HG03039 (cell line): Measurements from ENCODE around the gene STOX2.

Experiments
- ATAC-seq: cut with Tn5 transposase; IDR thresholded peaks from one replicate; pipeline ENCODE4 v1.9.1; 2021; ENCODE audit warnings: mild to moderate bottlenecking, moderate library complexity; ENCODE audit not compliant: unreplicated experiment

STOX2 gene

DNA sequence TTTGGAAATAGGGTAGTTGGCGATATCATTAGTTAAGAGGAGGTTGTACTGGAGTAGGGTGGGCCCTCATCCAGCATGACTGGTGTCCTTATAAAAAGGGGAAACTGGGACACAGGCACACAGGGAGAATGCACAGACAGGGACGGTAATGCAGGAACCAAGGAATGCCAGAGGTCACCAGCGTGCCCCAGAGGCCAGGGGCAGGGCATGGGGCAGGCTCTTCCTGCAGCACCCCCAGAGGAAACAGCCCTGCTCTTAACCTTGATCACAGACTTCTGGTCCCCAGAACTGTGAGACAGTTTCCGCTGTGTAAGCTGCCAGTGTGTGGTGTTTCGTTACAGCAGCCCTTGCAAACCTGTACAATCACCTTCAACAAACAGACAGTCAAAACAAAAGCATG is 15.9 kb upstream of the STOX2 start:
- no peak for ATAC-seq

- ATAC-seq: no peak
Observed at GRCh38 chr4:183897193-183897592, 7.9 kb upstream of the STOX2 start.

GRCh38 chr4:183898456-183898855 is 6.7 kb upstream of the STOX2 start:
- ATAC-seq: no peak

DNA sequence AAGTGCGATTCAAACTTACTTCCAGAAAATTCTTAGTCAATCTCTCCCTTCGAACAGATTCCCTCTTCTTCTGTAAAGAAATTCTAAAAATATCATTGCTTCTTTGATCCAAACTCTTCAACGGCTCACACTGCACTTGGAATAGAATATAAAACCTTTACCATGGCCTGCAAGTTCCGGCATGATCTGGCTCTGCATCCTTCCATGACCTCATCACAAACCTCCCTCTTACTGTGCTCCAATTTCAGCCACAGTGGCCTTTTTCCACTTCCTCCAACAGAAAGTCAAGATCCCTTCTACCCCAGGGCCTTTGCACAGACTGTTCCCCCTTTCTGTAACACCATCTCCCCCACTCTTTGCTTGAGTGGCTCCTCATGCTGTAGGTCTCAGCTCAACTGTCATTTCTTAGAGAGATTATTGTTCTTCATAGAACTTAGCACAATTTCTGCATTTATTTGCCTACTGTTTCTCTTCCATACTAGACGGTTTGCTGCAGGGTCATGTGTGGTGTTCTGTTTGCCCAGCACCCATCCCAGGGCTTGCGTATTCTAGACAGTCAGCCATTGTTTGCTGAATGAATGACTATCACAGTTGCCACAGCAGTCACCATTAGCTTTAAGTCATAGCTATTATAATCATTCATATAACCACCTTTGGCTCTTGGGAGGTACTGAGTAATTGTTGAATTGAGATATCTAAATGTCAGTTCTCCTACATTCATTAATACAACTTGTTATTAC is 1.9 kb upstream of the STOX2 start:
- no peak for ATAC-seq

DNA sequence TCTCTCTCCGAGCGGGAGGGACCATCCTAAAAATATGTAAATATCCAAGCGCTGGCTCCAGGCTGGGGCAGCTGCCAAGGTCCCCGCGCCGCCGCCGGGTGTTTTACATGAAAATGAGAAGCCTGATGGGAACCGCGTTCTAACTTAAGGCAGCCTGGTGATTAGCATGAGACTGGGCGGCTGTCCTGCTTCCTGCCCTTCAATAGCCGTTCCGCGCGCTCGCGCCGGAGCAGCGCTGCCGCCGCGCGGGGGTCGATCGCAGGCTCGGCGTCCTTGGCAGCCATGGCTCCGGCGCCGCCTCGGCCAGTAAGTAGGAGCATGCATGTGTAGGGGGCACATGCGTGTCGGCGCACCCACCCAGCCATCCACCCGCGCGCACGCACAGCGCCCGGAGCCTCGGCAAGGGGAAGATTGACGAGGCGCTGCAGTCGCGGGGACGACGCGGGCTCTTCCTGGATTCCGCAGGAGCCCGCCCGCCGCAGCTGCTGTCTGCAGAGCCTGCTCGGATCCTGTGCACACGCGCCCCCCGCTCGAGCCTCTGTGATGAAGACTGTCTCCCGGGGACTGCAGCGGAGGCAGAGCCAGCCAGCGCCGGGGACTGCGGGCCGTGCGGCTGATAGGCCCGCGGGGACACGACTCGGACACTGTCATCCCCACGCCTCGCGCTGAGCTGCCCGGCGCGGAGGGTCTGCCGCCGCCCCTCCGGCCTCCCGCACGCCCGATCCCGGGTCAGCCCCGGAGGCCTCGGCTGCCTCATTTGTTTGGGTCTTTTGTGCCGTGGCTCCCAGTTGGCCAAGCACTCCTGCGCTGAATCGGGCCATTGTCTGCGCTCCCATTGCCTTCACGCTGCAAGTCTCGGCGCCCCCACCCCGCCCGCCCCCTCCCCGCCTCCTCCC is 734 bp downstream of the STOX2 start:
- ATAC-seq: no peak

DNA sequence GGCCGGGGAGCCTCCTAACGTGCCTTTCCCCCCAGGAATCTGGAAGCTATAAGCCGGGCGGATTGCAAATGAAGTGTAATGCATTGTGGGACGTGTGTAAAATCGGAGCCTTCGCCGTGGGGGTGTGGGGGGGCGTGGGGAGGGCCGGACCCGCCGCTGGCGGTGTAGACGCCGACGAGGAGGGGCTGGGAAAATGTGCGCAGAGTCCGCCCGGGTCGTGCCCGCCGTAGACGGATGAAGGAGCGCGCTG is 1.3 kb downstream of the STOX2 start:
- no peak for ATAC-seq

DNA sequence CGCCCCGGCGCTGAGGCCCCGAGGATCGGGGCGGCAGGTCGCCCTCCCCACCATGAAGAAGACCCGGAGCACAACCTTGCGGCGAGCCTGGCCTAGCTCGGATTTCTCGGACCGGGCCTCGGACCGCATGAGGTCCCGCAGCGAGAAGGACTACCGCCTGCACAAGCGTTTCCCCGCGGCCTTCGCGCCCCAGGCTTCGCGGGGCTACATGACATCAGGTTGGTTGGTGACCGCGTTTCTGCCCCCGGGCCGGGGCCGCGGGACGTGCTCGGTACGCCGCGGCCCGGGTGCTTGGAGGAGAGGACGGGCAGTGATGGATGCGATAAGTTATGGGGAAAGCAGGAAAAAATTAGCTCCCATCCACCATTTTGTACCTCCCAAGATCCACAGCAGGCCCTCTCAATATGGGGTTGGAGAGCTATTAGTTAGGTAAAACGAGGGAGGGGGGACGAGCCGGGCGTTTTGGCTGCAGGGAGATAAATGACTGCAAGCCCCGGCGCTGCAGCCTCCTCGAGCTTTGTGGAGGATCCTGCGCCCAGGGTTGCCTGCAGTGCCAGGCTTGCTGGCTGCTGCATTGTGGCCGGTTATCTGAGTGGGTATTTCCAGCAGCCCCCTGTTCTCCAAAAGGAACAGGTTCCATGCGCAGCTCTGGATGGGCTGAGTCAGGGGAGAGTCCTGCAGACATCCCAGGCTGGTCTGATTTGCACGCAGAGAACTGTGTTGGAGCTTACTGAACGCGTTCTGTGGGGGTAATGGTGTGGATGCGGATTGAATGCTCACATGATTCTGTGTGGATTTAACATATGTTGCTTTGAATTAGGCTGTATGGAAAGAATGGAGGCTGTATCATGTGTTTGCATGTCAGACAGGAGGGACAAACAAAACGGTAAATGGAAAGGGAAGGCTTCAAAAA is 1.9 kb downstream of the STOX2 start:
- ATAC-seq: no peak

- ATAC-seq: no peak
Observed at GRCh38 chr4:183907871-183908683, 3.0 kb downstream of the STOX2 start.

- no peak for ATAC-seq
Observed at GRCh38 chr4:183909187-183909586, 4.1 kb downstream of the STOX2 start.

GRCh38 chr4:183909801-183910200 is 4.7 kb downstream of the STOX2 start:
- ATAC-seq: no peak

DNA sequence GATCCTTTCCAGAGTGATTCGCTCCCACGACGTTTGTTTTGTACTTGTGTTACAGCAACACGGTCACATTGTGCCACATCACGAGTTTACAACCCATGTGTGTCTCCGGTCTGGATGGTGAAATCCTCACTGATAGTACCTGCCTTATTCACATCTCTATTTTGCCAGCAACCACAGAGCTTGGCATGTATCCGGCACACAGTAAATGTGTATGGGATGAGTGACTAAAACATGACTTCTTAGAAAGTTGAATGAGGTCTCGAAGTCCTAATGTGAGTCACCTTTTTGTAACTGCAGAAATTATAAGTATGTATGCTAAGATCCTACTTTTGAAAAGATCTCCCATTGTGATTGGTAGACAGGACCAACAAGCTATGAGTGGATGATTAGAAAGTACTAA is 7.5 kb downstream of the STOX2 start:
- no peak for ATAC-seq

- no peak for ATAC-seq
Observed at GRCh38 chr4:183915976-183916375, 10.9 kb downstream of the STOX2 start.

GRCh38 chr4:183918696-183919095 is 13.6 kb downstream of the STOX2 start:
- ATAC-seq: no peak

GRCh38 chr4:183919141-183919540 is 14.0 kb downstream of the STOX2 start:
- ATAC-seq: no peak

GRCh38 chr4:183920512-183920911 is 15.4 kb downstream of the STOX2 start:
- no peak for ATAC-seq

DNA sequence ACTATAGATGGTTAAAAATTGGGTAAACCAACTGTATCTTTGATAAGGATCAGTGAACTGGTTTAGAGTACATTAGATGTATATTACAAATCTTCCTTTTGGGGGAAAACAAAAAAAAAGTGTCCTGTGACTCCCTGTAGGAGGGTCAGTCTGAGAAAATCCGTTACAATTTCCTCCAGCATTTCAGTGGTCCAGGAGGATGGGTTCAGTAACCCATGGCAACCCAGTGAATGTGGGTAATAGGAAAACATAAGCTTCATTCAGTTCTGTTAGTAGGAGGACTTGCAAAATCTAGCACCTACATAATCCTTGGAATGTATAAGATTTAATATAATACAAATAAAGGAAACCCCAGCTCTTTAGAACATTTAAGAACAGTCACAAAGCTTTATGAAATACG is 16.2 kb downstream of the STOX2 start:
- no peak for ATAC-seq

- no peak for ATAC-seq
Observed at GRCh38 chr4:183924362-183925044, 19.4 kb downstream of the STOX2 start.

DNA sequence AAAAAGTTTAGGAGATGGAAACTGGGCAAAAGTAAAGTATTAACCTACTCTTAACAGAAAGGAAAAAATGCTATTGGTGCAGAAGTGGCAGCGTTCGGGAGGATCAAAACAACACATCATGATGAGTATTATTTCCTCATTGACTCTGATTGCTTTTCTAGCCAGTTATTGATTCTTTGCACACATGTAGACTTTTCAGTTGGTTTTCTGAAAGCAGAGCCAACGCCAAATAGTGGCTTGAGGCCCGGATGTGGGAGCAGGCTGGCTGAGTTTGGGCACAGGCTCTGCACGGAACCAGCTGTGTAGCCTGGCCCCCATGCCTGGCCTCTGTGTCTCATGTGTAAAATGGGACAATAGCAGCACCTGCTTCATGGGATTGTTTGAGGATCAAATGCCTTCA is 21.8 kb downstream of the STOX2 start:
- no peak for ATAC-seq

GRCh38 chr4:183932576-183932975 is 27.5 kb downstream of the STOX2 start:
- ATAC-seq: no peak

GRCh38 chr4:183934761-183935160 is 29.7 kb downstream of the STOX2 start:
- ATAC-seq: no peak
